IMR-90 (cell line): Measurements from ENCODE around the gene MAGI2. TPM values are rescaled to one million over a fixed set of nuclear protein-coding genes. Genes with fewer than 3 reads are reported as not detected.

Experiments
- ATAC-seq: fragments of 200-7000 bp; cut with Tn5 transposase; 2 replicates; pipeline ENCODE4 v1.9.1; 2020; ENCODE audit warnings: low read depth, mild to moderate bottlenecking, moderate library complexity
- BruUV-seq: library from RNA; stranded (reverse); fragments of 400-500 nt; replicated peaks from 2 replicates; lab custom pipeline; 2021; lab: Mats Ljungman, UMichigan
- CTCF ChIA-PET: fragments of 300-600 bp; formaldehyde crosslinking; extraction: SDS; loops from one replicate; lab custom pipeline; 2021; ENCODE audit warnings: antibody characterized with exemption; lab: Yijun Ruan, JAX
- POLR2A ChIA-PET: fragments of 300-600 bp; sonication (Branson Sonifier 250); formaldehyde crosslinking; loops from one replicate; lab custom pipeline; 2022; ENCODE audit warnings: antibody characterized with exemption; ENCODE audit not compliant: unreplicated experiment; lab: Charles Lee
- DNase-seq: peaks from one replicate; pipeline ENCODE4 v3.0.0; 2013
- H2AFZ ChIP-seq: replicated peaks from 2 replicates; pipeline ENCODE3; 2013; ENCODE audit warnings: low read length, mild to moderate bottlenecking; ENCODE audit not compliant: poor library complexity
- H2AK5ac ChIP-seq: 2 replicates; pipeline ENCODE4 v1.6.1; 2013; ENCODE audit warnings: low read depth, low read length, inconsistent platforms
- H2AK9ac ChIP-seq: replicated peaks from 2 replicates; pipeline ENCODE3; 2013; ENCODE audit warnings: mild to moderate bottlenecking, low read depth, low read length, moderate library complexity; ENCODE audit not compliant: poor library complexity
- H2BK120ac ChIP-seq: 2 replicates; pipeline ENCODE4 v1.6.1; 2013; ENCODE audit warnings: low read depth, low read length, inconsistent platforms
- H2BK15ac ChIP-seq: 3 replicates; pipeline ENCODE4 v1.6.1; 2013; ENCODE audit warnings: low read depth, low read length, inconsistent platforms
- H2BK20ac ChIP-seq: 2 replicates; pipeline ENCODE4 v1.6.1; 2013; ENCODE audit warnings: low read depth, mild to moderate bottlenecking, inconsistent platforms, low read length, moderate library complexity
- H2BK5ac ChIP-seq: 2 replicates; pipeline ENCODE4 v1.6.1; 2013; ENCODE audit warnings: mild to moderate bottlenecking, low read depth, low read length, inconsistent platforms; ENCODE audit not compliant: poor library complexity, severe bottlenecking
- H3K14ac ChIP-seq: replicated peaks from 2 replicates; pipeline ENCODE4 v1.6.1; 2013; ENCODE audit warnings: low read depth, low read length, inconsistent platforms
- H3K18ac ChIP-seq: 2 replicates; pipeline ENCODE4 v1.6.1; 2013; ENCODE audit warnings: low read depth, low read length, control low read depth
- H3K23ac ChIP-seq: 2 replicates; pipeline ENCODE4 v1.6.1; 2013; ENCODE audit warnings: low read depth, low read length, inconsistent platforms
- H3K27ac ChIP-seq: 2 replicates; pipeline ENCODE4 v1.5.1; 2013; ENCODE audit warnings: mild to moderate bottlenecking, control low read depth, low read length; ENCODE audit not compliant: insufficient read depth
- H3K27me3 ChIP-seq: 2 replicates; pipeline ENCODE4 v1.6.1; 2013; ENCODE audit warnings: low read length; ENCODE audit not compliant: control insufficient read depth, insufficient read depth
- H3K36me3 ChIP-seq: 2 replicates; pipeline ENCODE4 v1.6.1; 2013; ENCODE audit warnings: low read length, mixed read lengths; ENCODE audit not compliant: control insufficient read depth, insufficient read depth
- H3K4ac ChIP-seq: 2 replicates; pipeline ENCODE4 v1.6.1; 2013; ENCODE audit warnings: low read depth, low read length, inconsistent platforms
- H3K4me1 ChIP-seq: 2 replicates; pipeline ENCODE4 v1.6.1; 2013; ENCODE audit warnings: low read length, mixed read lengths; ENCODE audit not compliant: control insufficient read depth, insufficient read depth
- H3K4me2 ChIP-seq: 2 replicates; pipeline ENCODE4 v1.6.1; 2013; ENCODE audit warnings: low read depth, mild to moderate bottlenecking, control low read depth, low read length, moderate library complexity
- H3K4me3 ChIP-seq: 2 replicates; pipeline ENCODE4 v1.5.1; 2013; ENCODE audit warnings: low read depth, mild to moderate bottlenecking, control low read depth, low read length, moderate library complexity; ENCODE audit not compliant: insufficient read depth
- H3K56ac ChIP-seq: 2 replicates; pipeline ENCODE4 v1.6.1; 2013; ENCODE audit warnings: low read length, inconsistent platforms; ENCODE audit not compliant: insufficient read depth; ENCODE audit errors: extremely low read depth
- H3K79me1 ChIP-seq, 2 experiments: 2 replicates each; pipeline ENCODE4 v1.6.1; 2013; ENCODE audit warnings: low read length in 2 of 2, inconsistent platforms in 1 of 2, low read depth in 1 of 2
- H3K9ac ChIP-seq: 2 replicates; pipeline ENCODE4 v1.6.1; 2013; ENCODE audit warnings: low read depth, low read length, control low read depth
- H3K9me1 ChIP-seq: 2 replicates; pipeline ENCODE4 v1.6.1; 2013; ENCODE audit warnings: low read length, inconsistent platforms; ENCODE audit not compliant: insufficient read depth
- H3K9me3 ChIP-seq: 2 replicates; pipeline ENCODE4 v1.6.1; 2013; ENCODE audit warnings: low read length; ENCODE audit not compliant: control insufficient read depth, insufficient read depth
- H4K20me1 ChIP-seq: 2 replicates; pipeline ENCODE4 v1.6.1; 2013; ENCODE audit warnings: low read length, inconsistent platforms; ENCODE audit not compliant: insufficient read depth
- H4K5ac ChIP-seq: 2 replicates; pipeline ENCODE4 v1.6.1; 2013; ENCODE audit warnings: mild to moderate bottlenecking, low read depth, low read length, control low read depth
- H4K8ac ChIP-seq, 2 experiments: 2 replicates each; pipeline ENCODE4 v1.6.1; 2013; ENCODE audit warnings: low read depth in 2 of 2, low read length in 2 of 2, control low read depth in 1 of 2, inconsistent platforms in 1 of 2
- H4K91ac ChIP-seq: 2 replicates; pipeline ENCODE4 v1.6.1; 2013; ENCODE audit warnings: low read depth, low read length, inconsistent platforms; ENCODE audit not compliant: insufficient read depth
- BHLHE40 ChIP-seq: fragments of 150-350 bp; IDR thresholded peaks from 2 replicates; pipeline ENCODE4 v1.6.1; 2016; ENCODE audit warnings: mild to moderate bottlenecking, low read depth, low read length
- CEBPB ChIP-seq: IDR thresholded peaks from 2 replicates; pipeline ENCODE4 v1.6.1; 2012; ENCODE audit warnings: low read depth, low read length, improper control_type of control experiment
- CHD1 ChIP-seq: IDR thresholded peaks from 2 replicates; pipeline ENCODE4 v1.6.1; 2012; ENCODE audit warnings: low read depth, low read length, improper control_type of control experiment
- CTCF ChIP-seq: conservative IDR thresholded peaks from 2 replicates; pipeline ENCODE4 v1.5.1; 2012; ENCODE audit warnings: mild to moderate bottlenecking, low read depth, low read length, improper control_type of control experiment
- ELK1 ChIP-seq: fragments of 150-350 bp; IDR thresholded peaks from 2 replicates; pipeline ENCODE4 v1.6.1; 2016; ENCODE audit warnings: low read depth, mild to moderate bottlenecking, low read length, moderate library complexity, borderline replicate concordance
- FOS ChIP-seq: fragments of 150-350 bp; IDR thresholded peaks from 2 replicates; pipeline ENCODE4 v1.6.1; 2016; ENCODE audit warnings: low read depth, low read length
- MAFK ChIP-seq: IDR thresholded peaks from 2 replicates; pipeline ENCODE4 v1.6.1; 2012; ENCODE audit warnings: low read depth, low read length, improper control_type of control experiment
- MAZ ChIP-seq: IDR thresholded peaks from 2 replicates; pipeline ENCODE4 v1.6.1; 2012; ENCODE audit warnings: low read depth, mild to moderate bottlenecking, low read length, improper control_type of control experiment, moderate library complexity, borderline replicate concordance
- MXI1 ChIP-seq: IDR thresholded peaks from 2 replicates; pipeline ENCODE4 v1.6.1; 2012; ENCODE audit warnings: low read depth, mild to moderate bottlenecking, low read length, moderate library complexity, borderline replicate concordance
- NFE2L2 ChIP-seq: fragments of 150-350 bp; IDR thresholded peaks from 2 replicates; pipeline ENCODE4 v1.6.1; 2016; ENCODE audit warnings: low read depth, mild to moderate bottlenecking, low read length
- POLR2A ChIP-seq: IDR thresholded peaks from 2 replicates; pipeline ENCODE4 v1.6.1; 2012; ENCODE audit warnings: mild to moderate bottlenecking, low read depth, low read length
- RAD21 ChIP-seq: IDR thresholded peaks from 2 replicates; pipeline ENCODE4 v1.6.1; 2012; ENCODE audit warnings: low read length, improper control_type of control experiment
- RCOR1 ChIP-seq: IDR thresholded peaks from 2 replicates; pipeline ENCODE4 v1.6.1; 2012; ENCODE audit warnings: mild to moderate bottlenecking, low read length, improper control_type of control experiment; ENCODE audit not compliant: insufficient replicate concordance
- RFX5 ChIP-seq: IDR thresholded peaks from 2 replicates; pipeline ENCODE4 v1.8.0; 2012; ENCODE audit warnings: low read depth, mild to moderate bottlenecking, low read length, moderate library complexity
- SMC3 ChIP-seq: fragments of 150-350 bp; IDR thresholded peaks from 2 replicates; pipeline ENCODE4 v1.6.1; 2016; ENCODE audit warnings: low read depth, mild to moderate bottlenecking, antibody characterized with exemption, low read length, moderate library complexity
- USF2 ChIP-seq: fragments of 150-350 bp; IDR thresholded peaks from 2 replicates; pipeline ENCODE4 v1.6.1; 2017; ENCODE audit warnings: mild to moderate bottlenecking, antibody characterized with exemption, low read length, low read depth
- WGBS, 2 experiments: methylation state at CpG; one replicate each; pipeline versions ENCODE4 v1.1.5 to v1.1.7; 2013; ENCODE audit warnings: missing lambda C conversion rate in 2 of 2; ENCODE audit not compliant: insufficient read length in 1 of 2; ENCODE audit errors: extremely low coverage in 2 of 2; 5-methylcytosine and 5-hydroxymethylcytosine counted together
- dilution Hi-C: fragments of 300-500 bp; cut with HindIII; formaldehyde crosslinking; loops from one replicate; pipeline ENCODE4 v1.14.3; 2018; ENCODE audit warnings: low sequenced_read_pairs; ENCODE audit not compliant: unreplicated experiment
- in situ Hi-C: fragments of 300-500 bp; cut with MboI; formaldehyde crosslinking; loops from 3 replicates; pipeline ENCODE4 v1.14.3; 2019; ENCODE audit warnings: low sequenced_read_pairs, inconsistent platforms, mixed read lengths
- intact Hi-C: fragments of 100-400 bp; cut with micrococcal nuclease; formaldehyde crosslinking; loops from 2 replicates; pipeline ENCODE4 v1.10.0; 2022
- polyA plus RNA-seq, 3 experiments: library from polyadenylated mRNA; depleted of rRNA; stranded (reverse); fragments of >200 nt; gene quantifications; 2 replicates each; pipeline ENCODE4 v1.2.3, GENCODE V29; 2012; ENCODE audit warnings: low replicate concordance in 1 of 3
- total RNA-seq: library from RNA; depleted of rRNA; stranded (reverse); fragments of >200 nt; gene quantifications from 2 replicates; pipeline ENCODE4 v1.2.3, GENCODE V29; 2012

Gene MAGI2
- total and polyA plus RNA-seq, 2 of the 4 experiments (the other 2 are of a cell fraction), result 2.5 to 17.9 TPM

- H3K4me2 ChIP-seq, result no peak overlapping the region
- H3K36me3 ChIP-seq, result no peaks in the 10 kb centered on the region
- no peak overlapping the region for H3K4me3 ChIP-seq
- H3K18ac ChIP-seq, result no peak overlapping the region
- peak overlapping the region; percentile 0 for H2AK9ac ChIP-seq
- H4K5ac ChIP-seq, result no peak overlapping the region
- H3K56ac ChIP-seq, result no peak overlapping the region
- H3K9ac ChIP-seq, result no peak overlapping the region
- no TSS peak for BruUV-seq
- in situ Hi-C loops (no loop called here), dilution Hi-C loops (no loop called here), intact Hi-C loops (no loop called here)
- no peak overlapping the region for H3K27ac ChIP-seq
- H2BK20ac ChIP-seq, result peak overlapping the region; percentile 48; the same call in 1 of the 2 replicates
- no peaks in the 10 kb centered on the region for H3K9me3 ChIP-seq
- WGBS, 2 experiments, result no CpG with 5 or more reads among the region's 1 CpG
- no peaks in the 10 kb centered on the region for H3K4me1 ChIP-seq
- DNase-seq (peak; percentile 67), ATAC-seq (peak; percentile 66)
- H3K9me1 ChIP-seq, result peaks cover 4% of the 10 kb centered on the region; the same call in 1 of the 2 replicates
- H2AK5ac ChIP-seq, result peak overlapping the region; percentile 62; the same call in 1 of the 2 replicates
- peak overlapping the region; percentile 14; the same call in 1 of the 2 replicates for H4K91ac ChIP-seq
- no peaks in the 10 kb centered on the region; the same call in 1 of the 2 replicates for H4K20me1 ChIP-seq
- H3K4ac ChIP-seq, result peak overlapping the region; percentile 58
- H3K79me1 ChIP-seq, result peaks cover 7 to 25% of the 10 kb centered on the region in 2 experiments; a peak in 3 of 4 replicates
- peak overlapping the region; percentile 64 for H3K14ac ChIP-seq
- no peaks in the 10 kb centered on the region for H3K27me3 ChIP-seq
- ChIA-PET POLR2A (no interaction called here), CTCF (interaction anchor here (0.5 kb wide), 2 partner anchors 64 to 76 kb away, joined by 4 read pairs; no protein-coding TSS in a partner anchor)
- H3K23ac ChIP-seq, result peak overlapping the region; percentile 49; the same call in 1 of the 2 replicates
- 0 out of 3 replicates have a peak overlapping the region, but pooled peaks have one; percentile 0 for H2BK15ac ChIP-seq
- no peak overlapping the region for H2AFZ ChIP-seq
- H2BK5ac ChIP-seq, result peak overlapping the region; percentile 16
- TF ChIP-seq RCOR1, result no peak
- TF ChIP-seq POLR2A, result no peak
- TF ChIP-seq MAFK, result no peak
- no peak for TF ChIP-seq CHD1
- no peak for TF ChIP-seq ELK1
- TF ChIP-seq RFX5, result no peak
- TF ChIP-seq FOS, result no peak
- TF ChIP-seq CEBPB, result no peak
- no peak for TF ChIP-seq SMC3
- no peak for TF ChIP-seq USF2
- no peak for TF ChIP-seq NFE2L2
- no peak for TF ChIP-seq MXI1
- TF ChIP-seq CTCF, result no peak
- TF ChIP-seq RAD21, result no peak
- no peak for TF ChIP-seq BHLHE40
- TF ChIP-seq MAZ, result no peak
- peak overlapping the region in 1 of 2 experiments; percentile 47; a peak in 2 of 4 replicates for H4K8ac ChIP-seq
- H2BK120ac ChIP-seq, result peak overlapping the region; percentile 21
Observed at GRCh38 chr7:79096361-79096805, 357.1 kb downstream of the MAGI2 start.
